GM18511 (cell line): Measurements from ENCODE around the gene PLA2G4B.

Source experiments
- ATAC-seq: cut with Tn5 transposase; IDR thresholded peaks from one replicate; pipeline ENCODE4 v1.9.1; 2021; ENCODE audit warnings: mild to moderate bottlenecking, moderate library complexity; ENCODE audit not compliant: unreplicated experiment

The PLA2G4B gene

GRCh38 chr15:41849861-41850260, 11.2 kb downstream of the PLA2G4B start:
- ATAC-seq, result no peak

- ATAC-seq, result no peak
Observed at GRCh38 chr15:41850482-41851166, 12.0 kb downstream of the PLA2G4B start.

GRCh38 chr15:41851167-41851523, 12.5 kb downstream of the PLA2G4B start:
- no peak for ATAC-seq

GRCh38 chr15:41851755-41852370, 13.2 kb downstream of the PLA2G4B start:
- no peak for ATAC-seq

GRCh38 chr15:41852736-41853590, 14.3 kb downstream of the PLA2G4B start:
- ATAC-seq, result no peak

GRCh38 chr15:41853831-41854230, 15.2 kb downstream of the PLA2G4B start:
- ATAC-seq, result no peak

GRCh38 chr15:41854443-41854842, 15.8 kb downstream of the PLA2G4B start:
- ATAC-seq, result no peak

GRCh38 chr15:41855261-41855961, 16.8 kb downstream of the PLA2G4B start:
- ATAC-seq, result no peak

- ATAC-seq, result no peak
Observed at GRCh38 chr15:41856262-41856661, 17.6 kb downstream of the PLA2G4B start.

GRCh38 chr15:41856716-41857115, 18.1 kb downstream of the PLA2G4B start:
- ATAC-seq, result no peak

GRCh38 chr15:41857316-41857715, 18.7 kb downstream of the PLA2G4B start:
- no peak for ATAC-seq

GRCh38 chr15:41858756-41859155, 20.1 kb downstream of the PLA2G4B start:
- ATAC-seq, result no peak

- ATAC-seq, result no peak
Observed at GRCh38 chr15:41860049-41860828, 21.6 kb downstream of the PLA2G4B start.

GRCh38 chr15:41861736-41862356, 23.2 kb downstream of the PLA2G4B start:
- ATAC-seq, result no peak

GRCh38 chr15:41862515-41863116, 24.0 kb downstream of the PLA2G4B start:
- ATAC-seq, result no peak

- ATAC-seq, result no peak
Observed at GRCh38 chr15:41865490-41866055, 26.9 kb downstream of the PLA2G4B start.

GRCh38 chr15:41866263-41866703, 27.6 kb downstream of the PLA2G4B start:
- ATAC-seq, result no peak

GRCh38 chr15:41866872-41867579, 28.4 kb downstream of the PLA2G4B start:
- no peak for ATAC-seq

GRCh38 chr15:41868321-41868720, 29.7 kb downstream of the PLA2G4B start:
- ATAC-seq, result no peak
